GM19397 (cell line): Measurements from ENCODE around the gene RABIF.

Experiments used
- ATAC-seq: cut with Tn5 transposase; IDR thresholded peaks from one replicate; pipeline ENCODE4 v1.9.1; 2021; ENCODE audit warnings: mild to moderate bottlenecking, moderate library complexity; ENCODE audit not compliant: unreplicated experiment

Gene RABIF

GRCh38 chr1:202879128-202879527 is 9.8 kb downstream of the RABIF start:
- ATAC-seq: no peak

- ATAC-seq: no peak
Observed at GRCh38 chr1:202873026-202873425, 15.9 kb downstream of the RABIF start.

- ATAC-seq: no peak
Observed at GRCh38 chr1:202871367-202871766, 17.6 kb downstream of the RABIF start.

GRCh38 chr1:202862679-202863560 is 26.0 kb downstream of the RABIF start:
- ATAC-seq: no peak

- ATAC-seq: peak; percentile 72
Observed at GRCh38 chr1:202861420-202862132, 27.4 kb downstream of the RABIF start.

GRCh38 chr1:202860744-202861419 is 28.1 kb downstream of the RABIF start:
- peak; percentile 8 for ATAC-seq

- ATAC-seq: no peak
Observed at GRCh38 chr1:202858789-202859414, 30.0 kb downstream of the RABIF start.

GRCh38 chr1:202858331-202858730 is 30.6 kb downstream of the RABIF start:
- no peak for ATAC-seq

GRCh38 chr1:202857136-202857610 is 31.8 kb downstream of the RABIF start:
- ATAC-seq: no peak

GRCh38 chr1:202856014-202856413 is 32.9 kb downstream of the RABIF start:
- ATAC-seq: no peak

GRCh38 chr1:202854787-202855186 is 34.2 kb downstream of the RABIF start:
- no peak for ATAC-seq

- no peak for ATAC-seq
Observed at GRCh38 chr1:202852163-202852904, 36.6 kb downstream of the RABIF start.

GRCh38 chr1:202850593-202851362 is 38.2 kb downstream of the RABIF start:
- no peak for ATAC-seq

- no peak for ATAC-seq
Observed at GRCh38 chr1:202848191-202848542, 40.8 kb downstream of the RABIF start.

GRCh38 chr1:202844935-202845334 is 44.0 kb downstream of the RABIF start:
- ATAC-seq: no peak

GRCh38 chr1:202844259-202844658 is 44.7 kb downstream of the RABIF start:
- ATAC-seq: no peak

- no peak for ATAC-seq
Observed at GRCh38 chr1:202843081-202843480, 45.9 kb downstream of the RABIF start.

GRCh38 chr1:202837746-202838262 is 51.1 kb downstream of the RABIF start:
- ATAC-seq: no peak

- no peak for ATAC-seq
Observed at GRCh38 chr1:202836623-202837403, 52.1 kb downstream of the RABIF start.
